GM12891 (cell line): ENCODE measurements around the gene CDYL.
"Not testable (repeated sequence)": the region's sequence is repeated elsewhere in the genome, so short reads cannot be mapped to it uniquely, and the experiment has no call there.

Experiments
- POLR2A ChIP-seq: IDR thresholded peaks from 2 replicates; pipeline ENCODE4 v1.6.1; 2011; ENCODE audit warnings: low read depth, low read length, control low read depth
- POLR2AphosphoS5 ChIP-seq: IDR thresholded peaks from 2 replicates; pipeline ENCODE4 v1.6.1; 2011; ENCODE audit warnings: low read depth, low read length, control low read depth
- TAF1 ChIP-seq: IDR thresholded peaks from 2 replicates; pipeline ENCODE4 v1.6.1; 2011; ENCODE audit warnings: low read depth, low read length, control low read depth

DNA sequence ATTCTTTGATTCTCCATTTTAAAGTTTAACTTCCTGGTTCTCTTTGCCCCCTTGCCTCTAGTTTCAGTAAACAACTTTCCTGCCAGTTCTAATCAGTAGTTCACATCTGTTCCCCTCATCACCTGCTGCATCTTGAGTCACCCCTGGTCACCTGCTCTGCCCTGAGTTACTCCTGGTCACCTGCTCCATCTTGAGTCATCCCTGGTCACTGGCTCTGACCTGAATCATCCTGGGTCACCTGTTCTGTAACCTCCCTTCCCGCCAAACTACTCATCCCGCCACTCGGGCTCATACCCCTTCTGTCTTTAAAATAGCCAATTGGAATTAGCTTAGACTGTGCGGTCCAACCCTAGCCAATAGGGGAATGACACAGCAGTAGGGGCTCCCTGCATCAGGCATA is 88.8 kb downstream of the CDYL start:
- TF ChIP-seq TAF1, POLR2AphosphoS5, POLR2A: not testable (repeated sequence)
